OCI-LY3 (cell line): ENCODE data around the gene NQO2.
"Not testable (repeated sequence)": the region's sequence is repeated elsewhere in the genome, so short reads cannot be mapped to it uniquely, and the experiment has no call there.

ENCODE experiments used
- CTCF ChIP-seq: fragments of 200-600, 300-600 bp; sonication (generic); IDR thresholded peaks from 2 replicates; pipeline ENCODE4 v1.5.1; 2014; ENCODE audit warnings: antibody characterized with exemption, low read length, low read depth
- EZH2phosphoT487 ChIP-seq: fragments of 200-600 bp; shearing (Covaris generic); IDR thresholded peaks from 2 replicates; pipeline ENCODE4 v1.6.1; 2018; ENCODE audit warnings: antibody characterized with exemption, mixed run types, low read depth

DNA sequence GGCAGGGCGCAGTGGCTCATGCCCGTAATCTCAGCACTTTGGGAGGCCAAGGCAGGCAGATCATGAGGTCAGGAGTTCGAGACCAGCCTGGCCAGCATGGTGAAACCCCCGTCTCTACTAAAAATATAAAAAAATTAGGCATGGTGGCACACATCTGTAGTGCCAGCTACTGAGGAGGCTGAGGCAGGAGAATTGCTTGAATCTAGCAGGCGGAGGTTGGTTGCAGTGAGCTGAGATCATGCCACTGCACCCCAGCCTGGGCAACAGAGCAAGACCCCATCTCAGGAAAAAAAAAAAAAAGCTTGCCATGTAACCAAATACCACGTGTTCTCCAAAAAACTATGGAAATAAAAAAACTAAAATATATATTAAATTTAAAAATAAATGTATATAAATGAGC, 26.5 kb upstream of the NQO2 start:
- not testable (repeated sequence) for TF ChIP-seq CTCF, EZH2phosphoT487
